Hepatocyte (in vitro differentiated cells): ENCODE data around the gene DTX3. TPM values are rescaled to one million over a fixed set of nuclear protein-coding genes. Genes with fewer than 3 reads are reported as not detected.

ENCODE experiments used
- DNase-seq: peaks from one replicate; pipeline ENCODE4 v3.0.0-alpha.2; 2016; ENCODE audit warnings: low spot score
- H2AFZ ChIP-seq: fragments of 200-600 bp; sonication (generic); 2 replicates; pipeline ENCODE4 v1.6.0; 2016; ENCODE audit warnings: antibody characterized with exemption, mild to moderate bottlenecking
- H3K27ac ChIP-seq: fragments of 200-600 bp; sonication (generic); 2 replicates; pipeline ENCODE4 v1.5.1; 2016; ENCODE audit warnings: mild to moderate bottlenecking
- H3K27me3 ChIP-seq: fragments of 200-600 bp; sonication (generic); 2 replicates; pipeline ENCODE4 v1.6.1; 2016
- H3K36me3 ChIP-seq: fragments of 200-600 bp; sonication (generic); replicated peaks from 2 replicates; pipeline ENCODE4 v1.5.1; 2016; ENCODE audit warnings: low read depth; ENCODE audit not compliant: insufficient read depth
- H3K4me1 ChIP-seq: fragments of 200-600 bp; sonication (generic); 2 replicates; pipeline ENCODE4 v1.5.1; 2016; ENCODE audit warnings: mild to moderate bottlenecking, moderate library complexity; ENCODE audit not compliant: insufficient read depth
- H3K4me2 ChIP-seq: fragments of 200-600 bp; sonication (generic); 2 replicates; pipeline ENCODE4 v1.6.0; 2016
- H3K4me3 ChIP-seq: fragments of 200-600 bp; sonication (generic); 2 replicates; pipeline ENCODE4 v1.5.1; 2016; ENCODE audit warnings: mild to moderate bottlenecking
- H3K79me2 ChIP-seq: fragments of 200-600 bp; sonication (generic); 2 replicates; pipeline ENCODE4 v1.6.0; 2017; ENCODE audit warnings: mild to moderate bottlenecking
- H3K9me2 ChIP-seq: fragments of 200-600 bp; sonication (generic); replicated peaks from 2 replicates; pipeline ENCODE4 v1.6.0; 2017; ENCODE audit warnings: mild to moderate bottlenecking; ENCODE audit not compliant: insufficient read depth
- H3K9me3 ChIP-seq: fragments of 200-600 bp; sonication (generic); 2 replicates; pipeline ENCODE4 v1.5.1; 2016; ENCODE audit warnings: low read depth, mild to moderate bottlenecking
- H4K20me1 ChIP-seq: fragments of 200-600 bp; sonication (generic); 2 replicates; pipeline ENCODE4 v1.6.0; 2016; ENCODE audit warnings: mild to moderate bottlenecking; ENCODE audit not compliant: insufficient read depth, poor library complexity, severe bottlenecking
- CTCF ChIP-seq: fragments of 200-600 bp; sonication (generic); IDR thresholded peaks from 2 replicates; pipeline ENCODE4 v1.5.1; 2016; ENCODE audit warnings: antibody characterized with exemption, mild to moderate bottlenecking; ENCODE audit not compliant: poor library complexity
- EZH2 ChIP-seq: fragments of 200-600 bp; sonication (generic); IDR thresholded peaks from 2 replicates; pipeline ENCODE4 v1.6.1; 2016; ENCODE audit warnings: antibody characterized with exemption, mild to moderate bottlenecking, borderline replicate concordance
- EZH2phosphoT487 ChIP-seq: fragments of 200-600 bp; sonication (generic); IDR thresholded peaks from one replicate; pipeline ENCODE4 v1.6.1; 2018; ENCODE audit warnings: antibody characterized with exemption, mild to moderate bottlenecking, low read depth, moderate library complexity; ENCODE audit not compliant: unreplicated experiment, severe bottlenecking
- WGBS: methylation state at CpG from one replicate; pipeline ENCODE4 v1.1.6; 2016; ENCODE audit warnings: low lambda C conversion rate; ENCODE audit errors: missing lambda C conversion rate; 5-methylcytosine and 5-hydroxymethylcytosine counted together
- polyA plus RNA-seq: library from polyadenylated mRNA; unstranded; fragments of >200 nt; fragmentation: Nextera tagmentation; extraction: Ambion mirVana; gene quantifications from 2 replicates; pipeline ENCODE4 v1.2.1, GENCODE V29; 2016
- total RNA-seq: library from RNA; depleted of rRNA; stranded (reverse); fragments of >200 nt; gene quantifications from 2 replicates; pipeline ENCODE4 v1.2.3, GENCODE V29; 2014

Gene DTX3
- total and polyA plus RNA-seq, 2 experiments from 2014 or later, result 19.9 to 31.2 TPM

- TF ChIP-seq CTCF, result no peak
- TF ChIP-seq EZH2phosphoT487, result no peak
- TF ChIP-seq EZH2, result no peak
- Histone ChIP-seq H2AFZ (no peak overlapping the region), H3K27ac (no peak overlapping the region), H3K4me2 (peak overlapping the region; percentile 63), H3K9me2 (no peaks in the 10 kb centered on the region), H3K4me3 (no peak overlapping the region), H3K79me2 (no peaks in the 10 kb centered on the region), H3K9me3 (no peaks in the 10 kb centered on the region), H4K20me1 (no peaks in the 10 kb centered on the region), H3K27me3 (peaks cover 92% of the 10 kb centered on the region), H3K36me3 (no peaks in the 10 kb centered on the region), H3K4me1 (peaks cover 13% of the 10 kb centered on the region)
- WGBS, result 44% methylated on average over 16 of the region's 16 CpGs
- DNase-seq, result no peak
Observed at GRCh38 chr12:57618966-57619433, 14.4 kb downstream of the DTX3 start.

- Histone ChIP-seq H2AFZ (no peak overlapping the region), H3K27ac (no peak overlapping the region), H3K9me2 (no peaks in the 10 kb centered on the region), H3K4me3 (no peak overlapping the region), H3K4me2 (peak overlapping the region; percentile 63), H3K4me1 (peaks cover 13% of the 10 kb centered on the region), H3K79me2 (no peaks in the 10 kb centered on the region), H3K27me3 (peaks cover 94% of the 10 kb centered on the region), H4K20me1 (no peaks in the 10 kb centered on the region), H3K36me3 (no peaks in the 10 kb centered on the region), H3K9me3 (no peaks in the 10 kb centered on the region)
- 22% methylated on average over 46 of the region's 46 CpGs for WGBS
- no peak for TF ChIP-seq EZH2phosphoT487
- DNase-seq, result peak; percentile 60
Observed at GRCh38 chr12:57619434-57620244, 15.0 kb downstream of the DTX3 start.

- no peaks in the 10 kb centered on the region for H4K20me1 ChIP-seq
- H3K79me2 ChIP-seq, result no peaks in the 10 kb centered on the region
- H3K4me2 ChIP-seq, result peak overlapping the region; percentile 100
- no peaks in the 10 kb centered on the region for H3K36me3 ChIP-seq
- no peak overlapping the region for H2AFZ ChIP-seq
- peak; percentile 91 for TF ChIP-seq EZH2
- no peak for TF ChIP-seq CTCF
- TF ChIP-seq EZH2phosphoT487, result no peak
- H3K27ac ChIP-seq, result no peak overlapping the region
- no peaks in the 10 kb centered on the region for H3K9me3 ChIP-seq
- peaks cover 96% of the 10 kb centered on the region for H3K27me3 ChIP-seq
- H3K4me1 ChIP-seq, result peaks cover 13% of the 10 kb centered on the region
- no peak for DNase-seq
- WGBS, result 27% methylated on average over 13 of the region's 13 CpGs
- H3K4me3 ChIP-seq, result no peak overlapping the region
- no peaks in the 10 kb centered on the region for H3K9me2 ChIP-seq
Observed at GRCh38 chr12:57620245-57620935, 15.8 kb downstream of the DTX3 start.

GRCh38 chr12:57620936-57621496, 16.4 kb downstream of the DTX3 start:
- no peak overlapping the region for H2AFZ ChIP-seq
- H3K27ac ChIP-seq, result no peak overlapping the region
- no peaks in the 10 kb centered on the region for H3K9me2 ChIP-seq
- DNase-seq, result no peak
- peak overlapping the region; percentile 39 for H3K4me3 ChIP-seq
- H4K20me1 ChIP-seq, result no peaks in the 10 kb centered on the region
- H3K79me2 ChIP-seq, result no peaks in the 10 kb centered on the region
- H3K9me3 ChIP-seq, result no peaks in the 10 kb centered on the region
- no peaks in the 10 kb centered on the region for H3K36me3 ChIP-seq
- H3K27me3 ChIP-seq, result peaks cover 98% of the 10 kb centered on the region
- peak overlapping the region; percentile 100 for H3K4me2 ChIP-seq
- peak; percentile 54 for TF ChIP-seq EZH2phosphoT487
- no peak for TF ChIP-seq CTCF
- TF ChIP-seq EZH2, result peak; percentile 93
- H3K4me1 ChIP-seq, result peaks cover 13% of the 10 kb centered on the region
- 4% methylated on average over 32 of the region's 42 CpGs for WGBS
